Measurements from ENCODE around the gene EXOSC2. TPM values are rescaled to one million over a fixed set of nuclear protein-coding genes. Genes with fewer than 3 reads are reported as not detected.
A peak's percentile ranks its signal among the peaks of the same experiment; 100 is the strongest.
"Not testable (repeated sequence)": the region's sequence is repeated elsewhere in the genome, so short reads cannot be mapped to it uniquely, and the experiment has no call there.

Gene EXOSC2
- polyA plus RNA-seq, 2 donors, result 14.3 to 17.4 TPM

GRCh38 chr9:130680836-130681768 is 12.5 kb upstream of the EXOSC2 start:
- H3K4me3 ChIP-seq (ENCODE audit: low read depth in 1 of 2, low read length in 2 of 2), result peak overlapping the region; percentile 55 to 62
- 2 to 4% methylated on average over 64 to 116 of the region's 116 CpGs for WGBS, 2 donors
- no peaks in the 10 kb centered on the region for H3K36me3 ChIP-seq (ENCODE audit: control insufficient read depth in 2 of 2, insufficient read depth in 2 of 2, low read length in 1 of 2)
- no peak overlapping the region for H3K27ac ChIP-seq (ENCODE audit: low read depth in 2 of 2, low read length in 1 of 2)
- H3K27me3 ChIP-seq (ENCODE audit: control insufficient read depth in 1 of 2, insufficient read depth in 2 of 2, low read length in 2 of 2), result no peaks in the 10 kb centered on the region
- no peaks in the 10 kb centered on the region for H3K9me3 ChIP-seq (ENCODE audit: control insufficient read depth in 2 of 2, insufficient read depth in 1 of 2, low read depth in 1 of 2, low read length in 1 of 2)
- peaks cover 9 to 13% of the 10 kb centered on the region in 2 donors for H3K4me1 ChIP-seq (ENCODE audit: control insufficient read depth in 2 of 2, insufficient read depth in 2 of 2, low read length in 1 of 2)

- 1 to 3% methylated on average over 27 to 45 of the region's 45 CpGs for WGBS, 2 donors
- peaks cover 9 to 13% of the 10 kb centered on the region in 2 donors for H3K4me1 ChIP-seq (ENCODE audit: control insufficient read depth in 2 of 2, insufficient read depth in 2 of 2, low read length in 1 of 2)
- no peaks in the 10 kb centered on the region for H3K27me3 ChIP-seq (ENCODE audit: control insufficient read depth in 1 of 2, insufficient read depth in 2 of 2, low read length in 2 of 2)
- H3K4me3 ChIP-seq (ENCODE audit: low read depth in 1 of 2, low read length in 2 of 2), result peak overlapping the region; percentile 47 to 55
- H3K9me3 ChIP-seq (ENCODE audit: control insufficient read depth in 2 of 2, insufficient read depth in 1 of 2, low read depth in 1 of 2, low read length in 1 of 2), result no peaks in the 10 kb centered on the region
- H3K36me3 ChIP-seq (ENCODE audit: control insufficient read depth in 2 of 2, insufficient read depth in 2 of 2, low read length in 1 of 2), result no peaks in the 10 kb centered on the region
- H3K27ac ChIP-seq (ENCODE audit: low read depth in 2 of 2, low read length in 1 of 2), result no peak overlapping the region
Measured at GRCh38 chr9:130681769-130682420, 11.7 kb upstream of the EXOSC2 start.

GRCh38 chr9:130682421-130683121 is 11.0 kb upstream of the EXOSC2 start:
- Histone ChIP-seq H3K27ac (ENCODE audit: low read depth in 2 of 2, low read length in 1 of 2) (no peak overlapping the region), H3K36me3 (ENCODE audit: control insufficient read depth in 2 of 2, insufficient read depth in 2 of 2, low read length in 1 of 2) (no peaks in the 10 kb centered on the region), H3K4me1 (ENCODE audit: control insufficient read depth in 2 of 2, insufficient read depth in 2 of 2, low read length in 1 of 2) (peaks cover 9 to 13% of the 10 kb centered on the region in 2 donors), H3K27me3 (ENCODE audit: control insufficient read depth in 1 of 2, insufficient read depth in 2 of 2, low read length in 2 of 2) (no peaks in the 10 kb centered on the region), H3K4me3 (ENCODE audit: low read depth in 1 of 2, low read length in 2 of 2) (peak overlapping the region in 1 of 2 donors; percentile 55), H3K9me3 (ENCODE audit: control insufficient read depth in 2 of 2, insufficient read depth in 1 of 2, low read depth in 1 of 2, low read length in 1 of 2) (no peaks in the 10 kb centered on the region)
- WGBS, 2 donors, result 4 to 5% methylated on average over 18 to 22 of the region's 22 CpGs

- H3K4me1 ChIP-seq (ENCODE audit: control insufficient read depth in 2 of 2, insufficient read depth in 2 of 2, low read length in 1 of 2), result peaks cover 9 to 13% of the 10 kb centered on the region in 2 donors
- no peaks in the 10 kb centered on the region for H3K27me3 ChIP-seq (ENCODE audit: control insufficient read depth in 1 of 2, insufficient read depth in 2 of 2, low read length in 2 of 2)
- H3K9me3 ChIP-seq (ENCODE audit: control insufficient read depth in 2 of 2, insufficient read depth in 1 of 2, low read depth in 1 of 2, low read length in 1 of 2), result no peaks in the 10 kb centered on the region
- H3K4me3 ChIP-seq (ENCODE audit: low read depth in 1 of 2, low read length in 2 of 2), result no peak overlapping the region
- no peaks in the 10 kb centered on the region for H3K36me3 ChIP-seq (ENCODE audit: control insufficient read depth in 2 of 2, insufficient read depth in 2 of 2, low read length in 1 of 2)
- no peak overlapping the region for H3K27ac ChIP-seq (ENCODE audit: low read depth in 2 of 2, low read length in 1 of 2)
Measured at GRCh38 chr9:130685104-130685503, 8.5 kb upstream of the EXOSC2 start.

- H3K27ac ChIP-seq (ENCODE audit: low read depth in 2 of 2, low read length in 1 of 2); H3K4me1 ChIP-seq (ENCODE audit: control insufficient read depth in 2 of 2, insufficient read depth in 2 of 2, low read length in 1 of 2); H3K36me3 ChIP-seq (ENCODE audit: control insufficient read depth in 2 of 2, insufficient read depth in 2 of 2, low read length in 1 of 2); H3K9me3 ChIP-seq (ENCODE audit: control insufficient read depth in 2 of 2, insufficient read depth in 1 of 2, low read depth in 1 of 2, low read length in 1 of 2); H3K4me3 ChIP-seq (ENCODE audit: low read depth in 1 of 2, low read length in 2 of 2); H3K27me3 ChIP-seq (ENCODE audit: control insufficient read depth in 1 of 2, insufficient read depth in 2 of 2, low read length in 2 of 2): not testable (repeated sequence)
- WGBS, 2 donors, result 94 to 95% methylated on average over 11 of the region's 11 CpGs
Measured at GRCh38 chr9:130685945-130686344, 7.6 kb upstream of the EXOSC2 start.

GRCh38 chr9:130687615-130688014 is 6.0 kb upstream of the EXOSC2 start:
- no peaks in the 10 kb centered on the region for H3K36me3 ChIP-seq (ENCODE audit: control insufficient read depth in 2 of 2, insufficient read depth in 2 of 2, low read length in 1 of 2)
- H3K4me3 ChIP-seq (ENCODE audit: low read depth in 1 of 2, low read length in 2 of 2), result no peak overlapping the region
- 86% methylated on average over 2 of the region's 2 CpGs for WGBS, 2 donors
- H3K27me3 ChIP-seq (ENCODE audit: control insufficient read depth in 1 of 2, insufficient read depth in 2 of 2, low read length in 2 of 2), result no peaks in the 10 kb centered on the region
- no peaks in the 10 kb centered on the region for H3K9me3 ChIP-seq (ENCODE audit: control insufficient read depth in 2 of 2, insufficient read depth in 1 of 2, low read depth in 1 of 2, low read length in 1 of 2)
- no peak overlapping the region for H3K27ac ChIP-seq (ENCODE audit: low read depth in 2 of 2, low read length in 1 of 2)
- H3K4me1 ChIP-seq (ENCODE audit: control insufficient read depth in 2 of 2, insufficient read depth in 2 of 2, low read length in 1 of 2), result peaks cover 0 to 3% of the 10 kb centered on the region in 2 donors

- H3K9me3 ChIP-seq (ENCODE audit: control insufficient read depth in 2 of 2, insufficient read depth in 1 of 2, low read depth in 1 of 2, low read length in 1 of 2), result no peaks in the 10 kb centered on the region
- 80 to 84% methylated on average over 5 of the region's 5 CpGs for WGBS, 2 donors
- H3K27ac ChIP-seq (ENCODE audit: low read depth in 2 of 2, low read length in 1 of 2), result no peak overlapping the region
- no peaks in the 10 kb centered on the region for H3K27me3 ChIP-seq (ENCODE audit: control insufficient read depth in 1 of 2, insufficient read depth in 2 of 2, low read length in 2 of 2)
- no peaks in the 10 kb centered on the region for H3K36me3 ChIP-seq (ENCODE audit: control insufficient read depth in 2 of 2, insufficient read depth in 2 of 2, low read length in 1 of 2)
- H3K4me1 ChIP-seq (ENCODE audit: control insufficient read depth in 2 of 2, insufficient read depth in 2 of 2, low read length in 1 of 2), result peaks cover 0 to 3% of the 10 kb centered on the region in 2 donors
- no peak overlapping the region for H3K4me3 ChIP-seq (ENCODE audit: low read depth in 1 of 2, low read length in 2 of 2)
Measured at GRCh38 chr9:130688072-130688471, 5.5 kb upstream of the EXOSC2 start.

- Histone ChIP-seq H3K27me3 (ENCODE audit: control insufficient read depth in 1 of 2, insufficient read depth in 2 of 2, low read length in 2 of 2) (no peaks in the 10 kb centered on the region), H3K4me3 (ENCODE audit: low read depth in 1 of 2, low read length in 2 of 2) (peak overlapping the region in 1 of 2 donors; percentile 18), H3K27ac (ENCODE audit: low read depth in 2 of 2, low read length in 1 of 2) (peak overlapping the region; percentile 77 to 79), H3K9me3 (ENCODE audit: control insufficient read depth in 2 of 2, insufficient read depth in 1 of 2, low read depth in 1 of 2, low read length in 1 of 2) (no peaks in the 10 kb centered on the region), H3K36me3 (ENCODE audit: control insufficient read depth in 2 of 2, insufficient read depth in 2 of 2, low read length in 1 of 2) (no peaks in the 10 kb centered on the region), H3K4me1 (ENCODE audit: control insufficient read depth in 2 of 2, insufficient read depth in 2 of 2, low read length in 1 of 2) (peaks cover 0 to 3% of the 10 kb centered on the region in 2 donors)
- 14 to 38% methylated on average over 1 of the region's 1 CpG for WGBS, 2 donors
Measured at GRCh38 chr9:130689572-130689936, 4.0 kb upstream of the EXOSC2 start.

GRCh38 chr9:130689937-130690700 is 3.5 kb upstream of the EXOSC2 start:
- Histone ChIP-seq H3K9me3 (ENCODE audit: control insufficient read depth in 2 of 2, insufficient read depth in 1 of 2, low read depth in 1 of 2, low read length in 1 of 2) (no peaks in the 10 kb centered on the region), H3K27ac (ENCODE audit: low read depth in 2 of 2, low read length in 1 of 2) (peak overlapping the region; percentile 83 to 90), H3K36me3 (ENCODE audit: control insufficient read depth in 2 of 2, insufficient read depth in 2 of 2, low read length in 1 of 2) (no peaks in the 10 kb centered on the region), H3K4me3 (ENCODE audit: low read depth in 1 of 2, low read length in 2 of 2) (peak overlapping the region; percentile 24 to 47), H3K4me1 (ENCODE audit: control insufficient read depth in 2 of 2, insufficient read depth in 2 of 2, low read length in 1 of 2) (peaks cover 0 to 3% of the 10 kb centered on the region in 2 donors), H3K27me3 (ENCODE audit: control insufficient read depth in 1 of 2, insufficient read depth in 2 of 2, low read length in 2 of 2) (no peaks in the 10 kb centered on the region)
- WGBS, 2 donors, result 34 to 49% methylated on average over 15 of the region's 15 CpGs

All from esophagus (tissue), 2 donors.